GM23338 (cell line): ENCODE data around the gene HPGD. TPM values are rescaled to one million over a fixed set of nuclear protein-coding genes. Genes with fewer than 3 reads are reported as not detected.

Source experiments
- ATAC-seq: fragments of 200-7000 bp; cut with Tn5 transposase; 3 replicates; pipeline ENCODE4 v1.9.1; 2020
- DNase-seq: peaks from one replicate; pipeline ENCODE4 v3.0.0-alpha.2; 2015; ENCODE audit warnings: low spot score
- H2AFZ ChIP-seq: fragments of 200-600 bp; sonication (generic); 2 replicates; pipeline ENCODE4 v1.8.0; 2016; ENCODE audit warnings: antibody characterized with exemption, mild to moderate bottlenecking, moderate library complexity
- H3F3A ChIP-seq: fragments of 200-600 bp; sonication (generic); replicated peaks from 2 replicates; pipeline ENCODE4 v1.8.0; 2017; ENCODE audit warnings: antibody characterized with exemption, mixed run types, low read depth
- H3K27ac ChIP-seq: fragments of 200-600 bp; sonication (generic); 2 replicates; pipeline ENCODE4 v1.6.1; 2016; ENCODE audit warnings: low read depth
- H3K27me3 ChIP-seq: fragments of 200-600 bp; sonication (generic); 2 replicates; pipeline ENCODE4 v1.8.0; 2016; ENCODE audit warnings: mild to moderate bottlenecking, mixed run types, moderate library complexity; ENCODE audit not compliant: insufficient read depth
- H3K36me3 ChIP-seq: fragments of 200-600 bp; sonication (generic); 2 replicates; pipeline ENCODE4 v1.8.0; 2016; ENCODE audit warnings: mild to moderate bottlenecking; ENCODE audit not compliant: insufficient read depth
- H3K4me1 ChIP-seq: fragments of 200-600 bp; sonication (generic); 2 replicates; pipeline ENCODE4 v1.8.0; 2016; ENCODE audit warnings: mild to moderate bottlenecking, moderate library complexity; ENCODE audit not compliant: insufficient read depth
- H3K4me2 ChIP-seq: fragments of 200-600 bp; sonication (generic); 2 replicates; pipeline ENCODE4 v1.7.1; 2017; ENCODE audit warnings: mixed run types
- H3K4me3 ChIP-seq: fragments of 200-600 bp; sonication (generic); 2 replicates; pipeline ENCODE4 v1.6.1; 2016; ENCODE audit warnings: mixed run types
- H3K79me2 ChIP-seq: fragments of 200-600 bp; sonication (generic); replicated peaks from 2 replicates; pipeline ENCODE4 v1.8.0; 2017; ENCODE audit warnings: mild to moderate bottlenecking; ENCODE audit not compliant: insufficient read depth
- H3K9me2 ChIP-seq: fragments of 200-600 bp; sonication (generic); 2 replicates; pipeline ENCODE4 v1.8.0; 2017; ENCODE audit not compliant: insufficient read depth
- H4K20me1 ChIP-seq: fragments of 200-600 bp; sonication (generic); replicated peaks from 2 replicates; pipeline ENCODE4 v1.8.0; 2017; ENCODE audit warnings: mild to moderate bottlenecking; ENCODE audit not compliant: insufficient read depth
- H3K27ac Mint-ChIP-seq: 2 replicates; pipeline ENCODE4 v1.8.0; 2020; ENCODE audit warnings: inconsistent platforms, mild to moderate bottlenecking, moderate library complexity, mixed read lengths
- H3K27me3 Mint-ChIP-seq: 3 replicates; pipeline ENCODE4 v1.8.0; 2022; ENCODE audit warnings: low read depth, mild to moderate bottlenecking, moderate library complexity, mixed read lengths, inconsistent platforms; ENCODE audit not compliant: insufficient read depth, poor library complexity
- H3K36me3 Mint-ChIP-seq: 3 replicates; pipeline ENCODE4 v1.8.0; 2021; ENCODE audit warnings: low read depth, mild to moderate bottlenecking, inconsistent platforms, moderate library complexity, mixed read lengths
- H3K4me1 Mint-ChIP-seq: 3 replicates; pipeline ENCODE4 v1.8.0; 2020; ENCODE audit warnings: mild to moderate bottlenecking, inconsistent platforms, mixed read lengths
- H3K4me3 Mint-ChIP-seq: 3 replicates; pipeline ENCODE4 v1.8.0; 2021; ENCODE audit warnings: moderate library complexity, mild to moderate bottlenecking, inconsistent platforms, mixed read lengths
- H3K9me3 Mint-ChIP-seq: 3 replicates; pipeline ENCODE4 v1.8.0; 2020; ENCODE audit warnings: moderate library complexity, mild to moderate bottlenecking, inconsistent platforms, mixed read lengths
- CREB1 ChIP-seq: fragments of 250-450 bp; sonication (Bioruptor Pico); IDR thresholded peaks from 2 replicates; pipeline ENCODE4 v1.5.0; 2020; ENCODE audit warnings: low read depth, mild to moderate bottlenecking, moderate library complexity
- ETS1 ChIP-seq: IDR thresholded peaks from 2 replicates; pipeline ENCODE4 v1.6.1; 2016; ENCODE audit warnings: antibody characterized with exemption
- EZH2 ChIP-seq: fragments of 200-600 bp; sonication (generic); IDR thresholded peaks from one replicate; pipeline ENCODE4 v1.8.0; 2017; ENCODE audit warnings: antibody characterized with exemption, mild to moderate bottlenecking, low read depth; ENCODE audit not compliant: unreplicated experiment
- EZH2phosphoT487 ChIP-seq: fragments of 200-600 bp; sonication (generic); IDR thresholded peaks from one replicate; pipeline ENCODE4 v1.8.1; 2018; ENCODE audit warnings: antibody characterized with exemption; ENCODE audit not compliant: unreplicated experiment
- JUNB ChIP-seq: IDR thresholded peaks from one replicate; pipeline ENCODE4 v1.6.1; 2016; ENCODE audit warnings: antibody characterized with exemption; ENCODE audit not compliant: unreplicated experiment
- NANOG ChIP-seq: IDR thresholded peaks from 2 replicates; pipeline ENCODE4 v1.6.1; 2016; ENCODE audit warnings: antibody characterized with exemption, borderline replicate concordance
- POLR2AphosphoS5 ChIP-seq: IDR thresholded peaks from 2 replicates; pipeline ENCODE4 v1.6.1; 2016; ENCODE audit warnings: antibody characterized with exemption, low read depth
- REST ChIP-seq: IDR thresholded peaks from one replicate; pipeline ENCODE4 v1.6.1; 2018; ENCODE audit warnings: antibody characterized with exemption; ENCODE audit not compliant: unreplicated experiment
- STAT1 ChIP-seq: IDR thresholded peaks from one replicate; pipeline ENCODE4 v1.6.1; 2016; ENCODE audit warnings: antibody characterized with exemption; ENCODE audit not compliant: unreplicated experiment
- ZNF114 ChIP-seq: fragments of 250-450 bp; sonication (Bioruptor Pico); IDR thresholded peaks from 2 replicates; pipeline ENCODE4 v1.5.0; 2020; ENCODE audit warnings: mild to moderate bottlenecking, moderate library complexity
- ZNF331 ChIP-seq: fragments of 250-450 bp; sonication (Bioruptor Pico); IDR thresholded peaks from 2 replicates; pipeline ENCODE4 v1.5.0; 2020; ENCODE audit warnings: low read depth, mild to moderate bottlenecking, moderate library complexity
- ZNF462 ChIP-seq: fragments of 250-450 bp; sonication (Bioruptor Pico); IDR thresholded peaks from 2 replicates; pipeline ENCODE4 v1.5.0; 2020; ENCODE audit warnings: mild to moderate bottlenecking, moderate library complexity
- polyA plus RNA-seq: library from polyadenylated mRNA; unstranded; fragments of >200 nt; fragmentation: Nextera tagmentation; extraction: Ambion mirVana; gene quantifications from 2 replicates; pipeline ENCODE4 v1.2.1, GENCODE V29; 2016
- total RNA-seq: library from RNA; depleted of rRNA; stranded (reverse); fragments of >200 nt; shearing (Covaris generic); gene quantifications from 2 replicates; pipeline ENCODE4 v1.2.3, GENCODE V29; 2014

The HPGD gene
- total and polyA plus RNA-seq, 2 experiments from 2014 or later = 5.6 to 9.1 TPM

- TF ChIP-seq ETS1 (no peak), JUNB (no peak), ZNF114 (no peak), EZH2phosphoT487 (no peak), POLR2AphosphoS5 (no peak)
Measured at GRCh38 chr4:174494146-174494545, 28.1 kb downstream of the HPGD start (continued).

- peaks cover 3% of the 10 kb centered on the region for H3K27me3 Mint-ChIP-seq
- no peak overlapping the region for H2AFZ ChIP-seq
- H3K4me3 Mint-ChIP-seq = no peak overlapping the region
- TF ChIP-seq EZH2phosphoT487 (no peak), NANOG (no peak), REST (no peak), CREB1 (CRISPR knock-in tag) (no peak), ZNF331 (CRISPR knock-in tag) (no peak), POLR2AphosphoS5 (no peak), ZNF114 (no peak), ETS1 (no peak), STAT1 (no peak), ZNF462 (no peak), EZH2 (no peak), JUNB (no peak)
Measured at GRCh38 chr4:174490451-174490961, 31.8 kb downstream of the HPGD start.

More at GRCh38 chr4:174490451-174490961, 31.8 kb downstream of the HPGD start:
- Mint-ChIP-seq H3K9me3 (no peaks in the 10 kb centered on the region), H3K4me1 (peaks cover 9% of the 10 kb centered on the region; the same call in 2 of the 3 replicates), H3K36me3 (no peaks in the 10 kb centered on the region), H3K27ac (no peak overlapping the region)
- Histone ChIP-seq H3K4me3 (no peak overlapping the region), H3K79me2 (no peaks in the 10 kb centered on the region), H3K4me2 (no peak overlapping the region), H3K36me3 (no peaks in the 10 kb centered on the region), H3K27me3 (no peaks in the 10 kb centered on the region), H4K20me1 (no peaks in the 10 kb centered on the region), H3K27ac (no peak overlapping the region), H3K9me2 (no peaks in the 10 kb centered on the region), H3F3A (no peaks in the 10 kb centered on the region), H3K4me1 (0 out of 2 replicates have a peak, but pooled peaks cover 4% of the 10 kb centered on the region)
- DNase-seq = no peak
- no peak for ATAC-seq
